Keratinocyte (primary cell): Measurements from ENCODE around the gene PRSS48. TPM values are rescaled to one million over a fixed set of nuclear protein-coding genes. Genes with fewer than 3 reads are reported as not detected.

ENCODE experiments used
- DNase-seq: peaks from one replicate; pipeline ENCODE4 v3.0.0-alpha.2; 2011; ENCODE audit warnings: low read depth, missing footprints, low spot score
- FAIRE-seq: peaks from 2 replicates; lab custom pipeline; 2011; peaks lifted over from hg19 to GRCh38; lab: Jason Lieb, UNC
- H2AFZ ChIP-seq: 2 replicates; pipeline ENCODE4 v1.6.0; 2012; ENCODE audit warnings: low read length, control low read depth, inconsistent platforms; ENCODE audit not compliant: control insufficient read depth
- H3K27ac ChIP-seq: 2 replicates; pipeline ENCODE4 v1.5.1; 2011; ENCODE audit warnings: low read length; ENCODE audit not compliant: control insufficient read depth, insufficient read depth
- H3K27me3 ChIP-seq: 3 replicates; pipeline ENCODE4 v1.6.0; 2011; ENCODE audit warnings: low read length; ENCODE audit not compliant: control insufficient read depth, insufficient read depth; ENCODE audit errors: extremely low read depth
- H3K36me3 ChIP-seq, 2 experiments: 2 replicates in 1 of 2; 3 replicates in 1 of 2; pipeline ENCODE4 v1.5.1; 2011; ENCODE audit warnings: low read length in 2 of 2, mild to moderate bottlenecking in 1 of 2; ENCODE audit not compliant: control insufficient read depth in 2 of 2, insufficient read depth in 2 of 2; ENCODE audit errors: extremely low read depth in 1 of 2
- H3K4me1 ChIP-seq: 3 replicates; pipeline ENCODE4 v1.5.1; 2011; ENCODE audit warnings: low read length; ENCODE audit not compliant: control insufficient read depth, insufficient read depth; ENCODE audit errors: extremely low read depth
- H3K4me2 ChIP-seq: 3 replicates; pipeline ENCODE4 v1.6.0; 2011; ENCODE audit warnings: low read depth, low read length; ENCODE audit not compliant: control insufficient read depth, insufficient read depth; ENCODE audit errors: extremely low read depth
- H3K4me3 ChIP-seq, 3 experiments: fragments of 200-600 bp in 1 of 3; sonication (generic) in 1 of 3; 2 replicates in 2 of 3; 3 replicates in 1 of 3; pipeline ENCODE4 v1.5.1; 2011 to 2016; ENCODE audit warnings: low read length in 3 of 3, mild to moderate bottlenecking in 3 of 3, control low read depth in 2 of 3, inconsistent platforms in 1 of 3, low read depth in 1 of 3, mixed read lengths in 1 of 3, mixed run types in 1 of 3, moderate library complexity in 1 of 3; ENCODE audit not compliant: control insufficient read depth in 2 of 3, insufficient read depth in 2 of 3; ENCODE audit errors: extremely low read depth in 1 of 3
- H3K79me2 ChIP-seq: 2 replicates; pipeline ENCODE4 v1.6.0; 2012; ENCODE audit warnings: low read length; ENCODE audit not compliant: control insufficient read depth, insufficient read depth
- H3K9ac ChIP-seq: 3 replicates; pipeline ENCODE4 v1.6.0; 2011; ENCODE audit warnings: low read length; ENCODE audit not compliant: control insufficient read depth, insufficient read depth; ENCODE audit errors: extremely low read depth
- H3K9me1 ChIP-seq: 3 replicates; pipeline ENCODE4 v1.6.0; 2011; ENCODE audit warnings: low read length; ENCODE audit not compliant: control insufficient read depth, insufficient read depth; ENCODE audit errors: extremely low read depth
- H3K9me3 ChIP-seq: 2 replicates; pipeline ENCODE4 v1.5.1; 2012; ENCODE audit warnings: low read depth, low read length; ENCODE audit not compliant: control insufficient read depth
- H4K20me1 ChIP-seq: 3 replicates; pipeline ENCODE4 v1.6.0; 2011; ENCODE audit warnings: low read length; ENCODE audit not compliant: control insufficient read depth, insufficient read depth; ENCODE audit errors: extremely low read depth
- CTCF ChIP-seq, 3 experiments: IDR thresholded peaks in 1 of 3; conservative IDR thresholded peaks in 1 of 3; optimal IDR thresholded peaks in 1 of 3; 2 replicates in 2 of 3; 3 replicates in 1 of 3; pipeline versions ENCODE3 to v1.5.1; 2011; ENCODE audit warnings: low read length in 3 of 3, mild to moderate bottlenecking in 3 of 3, moderate library complexity in 2 of 3, control low read depth in 1 of 3, inconsistent platforms in 1 of 3; ENCODE audit not compliant: insufficient read depth in 2 of 3; ENCODE audit errors: extremely low read depth in 1 of 3
- EZH2 ChIP-seq: IDR thresholded peaks from one replicate; pipeline ENCODE4 v1.6.1; 2012; ENCODE audit warnings: inconsistent platforms, mild to moderate bottlenecking, low read length, moderate library complexity
- dilution Hi-C: fragments of 300-500 bp; cut with MboI; formaldehyde crosslinking; loops from one replicate; pipeline ENCODE4 v1.7.0; 2020; ENCODE audit warnings: low sequenced_read_pairs; ENCODE audit not compliant: extremely low pct_ligation_motif_present
- polyA plus RNA-seq, 5 experiments: library from polyadenylated mRNA; depleted of rRNA in 3 of 5; stranded (reverse) in 3 of 5; stranded (forward) in 1 of 5; unstranded in 1 of 5; fragments of >200 nt; gene quantifications; 1 replicate in 1 of 5; 2 replicates in 3 of 5; 3 replicates in 1 of 5; pipeline versions ENCODE4 v1.2.1 to v1.2.3, GENCODE V29; 2011 to 2012; ENCODE audit warnings: missing spikeins in 2 of 5, low read depth in 1 of 5, low replicate concordance in 1 of 5

Gene PRSS48
- polyA plus RNA-seq, 1 donor (not counting 4 experiments of a cell fraction or from before 2014, with no cell fraction given), result not detected

GRCh38 chr4:151297170-151297569 is 20.2 kb downstream of the PRSS48 start:
- no peak overlapping the region for H3K4me2 ChIP-seq
- H3K9ac ChIP-seq, result no peak overlapping the region
- H3K27me3 ChIP-seq, result no peaks in the 10 kb centered on the region
- H3K9me3 ChIP-seq, result no peaks in the 10 kb centered on the region
- H3K27ac ChIP-seq, result no peak overlapping the region
- H3K79me2 ChIP-seq, result peaks cover 45% of the 10 kb centered on the region
- no peak overlapping the region for H3K4me3 ChIP-seq
- DNase-seq (no peak), FAIRE-seq (no peak)
- no peaks in the 10 kb centered on the region for H3K4me1 ChIP-seq
- no peak overlapping the region for H2AFZ ChIP-seq
- dilution Hi-C loops, result no loop called here
- H3K36me3 ChIP-seq, result peaks cover 1 to 8% of the 10 kb centered on the region in 2 experiments
- H4K20me1 ChIP-seq, result no peaks in the 10 kb centered on the region
- H3K9me1 ChIP-seq, result no peaks in the 10 kb centered on the region
- TF ChIP-seq CTCF (optimal IDR thresholded peaks at IDR 0.05 in 1 of 3, IDR thresholded peaks at IDR 0.05 in 1 of 3, conservative IDR thresholded peaks at IDR 0.05 in 1 of 3; ENCODE audit: extremely low read depth in 1 of 3, insufficient read depth in 2 of 3, low read length in 3 of 3) (no peak), EZH2 (no peak)

- Histone ChIP-seq H4K20me1 (no peaks in the 10 kb centered on the region), H3K4me2 (no peak overlapping the region), H3K9me3 (no peaks in the 10 kb centered on the region), H3K4me3 (no peak overlapping the region), H3K4me1 (peaks cover 9% of the 10 kb centered on the region), H3K9me1 (no peaks in the 10 kb centered on the region), H2AFZ (no peak overlapping the region), H3K27ac (no peak overlapping the region), H3K36me3 (peaks cover under 1 to 4% of the 10 kb centered on the region in 2 experiments), H3K9ac (no peak overlapping the region), H3K79me2 (peaks cover 55% of the 10 kb centered on the region), H3K27me3 (no peaks in the 10 kb centered on the region)
- TF ChIP-seq CTCF (optimal IDR thresholded peaks at IDR 0.05 in 1 of 3, IDR thresholded peaks at IDR 0.05 in 1 of 3, conservative IDR thresholded peaks at IDR 0.05 in 1 of 3; ENCODE audit: extremely low read depth in 1 of 3, insufficient read depth in 2 of 3, low read length in 3 of 3) (no peak), EZH2 (no peak)
- FAIRE-seq, result peak; percentile 32
- dilution Hi-C loops, result no loop called here
- no peak for DNase-seq
Measured at GRCh38 chr4:151302432-151302831, 25.5 kb downstream of the PRSS48 start.
